ENCODE results near the gene WNK2. TPM values are rescaled to one million over a fixed set of nuclear protein-coding genes. Genes with fewer than 3 reads are reported as not detected.

Gene WNK2
- total RNA-seq, 4 donors from 2014 or later, result 3.8 to 17.7 (median 9.0) TPM

- no peak overlapping the region for H3K4me3 ChIP-seq
- H3K27me3 ChIP-seq, result no peaks in the 10 kb centered on the region
- H3K36me3 ChIP-seq, result no peaks in the 10 kb centered on the region
- no peak for TF ChIP-seq EP300 (IDR thresholded peaks at IDR 0.05)
- no peak for TF ChIP-seq CTCF (IDR thresholded peaks at IDR 0.05)
- no peak for TF ChIP-seq POLR2A (IDR thresholded peaks at IDR 0.05)
- no peaks in the 10 kb centered on the region for H3K9me3 ChIP-seq
- no peak for DNase-seq (ENCODE audit: low spot score in 2 of 2)
- peaks cover 0 to 7% (median 0%) of the 10 kb centered on the region in 4 donors for H3K4me1 ChIP-seq
- WGBS, 2 donors, result 78 to 80% methylated on average over 17 to 20 of the region's 20 CpGs
- no peak overlapping the region for H3K27ac ChIP-seq
Measured at GRCh38 chr9:93252781-93253530, 69.0 kb downstream of the WNK2 start.

GRCh38 chr9:93253633-93254032, 69.7 kb downstream of the WNK2 start:
- Histone ChIP-seq H3K36me3 (no peaks in the 10 kb centered on the region), H3K27ac (no peak overlapping the region), H3K4me1 (peaks cover 0 to under 1% (median 0%) of the 10 kb centered on the region in 4 donors), H3K9me3 (no peaks in the 10 kb centered on the region), H3K27me3 (no peaks in the 10 kb centered on the region), H3K4me3 (no peak overlapping the region)
- no peak for TF ChIP-seq CTCF (IDR thresholded peaks at IDR 0.05)
- TF ChIP-seq EP300 (IDR thresholded peaks at IDR 0.05), result no peak
- no peak for TF ChIP-seq POLR2A (IDR thresholded peaks at IDR 0.05)
- no peak for DNase-seq (ENCODE audit: low spot score in 2 of 2)
- 88 to 89% methylated on average over 10 of the region's 10 CpGs for WGBS, 2 donors

- TF ChIP-seq CTCF (IDR thresholded peaks at IDR 0.05) (no peak), EP300 (IDR thresholded peaks at IDR 0.05) (no peak), POLR2A (IDR thresholded peaks at IDR 0.05) (no peak)
- peak in 1 of 2 donors; percentile 1 for DNase-seq (ENCODE audit: low spot score in 2 of 2)
- WGBS, 2 donors, result 86 to 97% methylated on average over 14 of the region's 14 CpGs
- Histone ChIP-seq H3K27me3 (no peaks in the 10 kb centered on the region), H3K27ac (no peak overlapping the region), H3K36me3 (no peaks in the 10 kb centered on the region), H3K4me1 (no peaks in the 10 kb centered on the region), H3K4me3 (no peak overlapping the region), H3K9me3 (no peaks in the 10 kb centered on the region)
Measured at GRCh38 chr9:93254061-93254481, 70.1 kb downstream of the WNK2 start.

- Histone ChIP-seq H3K4me3 (no peak overlapping the region), H3K4me1 (no peaks in the 10 kb centered on the region), H3K27me3 (no peaks in the 10 kb centered on the region), H3K27ac (no peak overlapping the region), H3K36me3 (no peaks in the 10 kb centered on the region), H3K9me3 (no peaks in the 10 kb centered on the region)
- 72 to 83% methylated on average over 3 to 6 of the region's 7 CpGs for WGBS, 2 donors
- TF ChIP-seq POLR2A (IDR thresholded peaks at IDR 0.05) (no peak), CTCF (IDR thresholded peaks at IDR 0.05) (no peak), EP300 (IDR thresholded peaks at IDR 0.05) (no peak)
- DNase-seq (ENCODE audit: low spot score in 2 of 2), result peak in 1 of 2 donors; percentile 1
Measured at GRCh38 chr9:93254806-93255493, 71.0 kb downstream of the WNK2 start.

GRCh38 chr9:93255494-93255867, 71.5 kb downstream of the WNK2 start:
- H3K4me1 ChIP-seq, result no peaks in the 10 kb centered on the region
- no peak for DNase-seq (ENCODE audit: low spot score in 2 of 2)
- no peaks in the 10 kb centered on the region for H3K9me3 ChIP-seq
- 74 to 77% methylated on average over 7 of the region's 7 CpGs for WGBS, 2 donors
- TF ChIP-seq CTCF (IDR thresholded peaks at IDR 0.05) (no peak), POLR2A (IDR thresholded peaks at IDR 0.05) (no peak), EP300 (IDR thresholded peaks at IDR 0.05) (no peak)
- H3K27ac ChIP-seq, result no peak overlapping the region
- H3K4me3 ChIP-seq, result no peak overlapping the region
- no peaks in the 10 kb centered on the region for H3K27me3 ChIP-seq
- H3K36me3 ChIP-seq, result no peaks in the 10 kb centered on the region
